Neural cell (in vitro differentiated cells): ENCODE results near the gene ABCC5. TPM values are rescaled to one million over a fixed set of nuclear protein-coding genes. Genes with fewer than 3 reads are reported as not detected.

Experiments
- H2AFZ ChIP-seq: fragments of 200-600, 300-800 bp; sonication (generic), shearing (Covaris generic); 2 replicates; pipeline ENCODE4 v1.6.0; 2014; ENCODE audit warnings: low read depth, mild to moderate bottlenecking, antibody characterized with exemption, low read length, moderate library complexity
- H3F3A ChIP-seq: fragments of 200-600 bp; shearing (Covaris generic); 2 replicates; pipeline ENCODE4 v1.6.1; 2016; ENCODE audit warnings: mild to moderate bottlenecking, moderate library complexity, mixed read lengths, antibody characterized with exemption, low read length; ENCODE audit not compliant: insufficient read depth, poor library complexity, severe bottlenecking
- H3K27ac ChIP-seq: fragments of 200-600, 300-800 bp; sonication (generic), shearing (Covaris generic); 2 replicates; pipeline ENCODE4 v1.5.1; 2014; ENCODE audit warnings: mild to moderate bottlenecking, low read length, moderate library complexity
- H3K27me3 ChIP-seq: fragments of 300-800, 200-600 bp; sonication (generic), shearing (Covaris generic); 2 replicates; pipeline ENCODE4 v1.6.0; 2014; ENCODE audit warnings: mild to moderate bottlenecking, low read depth, low read length, moderate library complexity; ENCODE audit not compliant: insufficient read depth
- H3K36me3 ChIP-seq: fragments of 300-800, 200-600 bp; sonication (generic), shearing (Covaris generic); 2 replicates; pipeline ENCODE4 v1.5.1; 2014; ENCODE audit warnings: mild to moderate bottlenecking, antibody characterized with exemption, low read length, moderate library complexity; ENCODE audit not compliant: insufficient read depth
- H3K4me2 ChIP-seq: fragments of 300-800, 200-600 bp; sonication (generic), shearing (Covaris generic); 2 replicates; pipeline ENCODE4 v1.6.0; 2014; ENCODE audit warnings: mild to moderate bottlenecking, low read length
- H3K4me3 ChIP-seq: fragments of 300-800, 200-600 bp; sonication (generic), shearing (Covaris generic); 2 replicates; pipeline ENCODE4 v1.5.1; 2014; ENCODE audit warnings: mild to moderate bottlenecking, low read length, moderate library complexity
- H3K79me2 ChIP-seq: fragments of 200-600 bp; shearing (Covaris generic); replicated peaks from 2 replicates; pipeline ENCODE4 v1.6.0; 2014; ENCODE audit warnings: mild to moderate bottlenecking, low read length, moderate library complexity; ENCODE audit not compliant: insufficient read depth
- H3K9ac ChIP-seq: fragments of 300-800, 200-600 bp; sonication (generic), shearing (Covaris generic); 2 replicates; pipeline ENCODE4 v1.6.1; 2016; ENCODE audit warnings: mild to moderate bottlenecking, low read length, mixed read lengths
- H3K9me2 ChIP-seq: fragments of 200-600 bp; shearing (Covaris generic); 2 replicates; pipeline ENCODE4 v1.6.1; 2016; ENCODE audit warnings: mild to moderate bottlenecking, low read length, mixed read lengths; ENCODE audit not compliant: insufficient read depth
- H3K9me3 ChIP-seq: fragments of 200-600, 300-800 bp; sonication (generic), shearing (Covaris generic); 2 replicates; pipeline ENCODE4 v1.6.1; 2016; ENCODE audit warnings: mild to moderate bottlenecking, mixed run types, low read length, moderate library complexity, mixed read lengths
- H4K20me1 ChIP-seq: fragments of 200-600 bp; shearing (Covaris generic); 2 replicates; pipeline ENCODE4 v1.6.1; 2016; ENCODE audit warnings: mild to moderate bottlenecking, mixed run types; ENCODE audit not compliant: insufficient read depth
- EP300 ChIP-seq: fragments of 450-650 bp; conservative IDR thresholded peaks from 2 replicates; pipeline ENCODE4 v1.6.1; 2014; ENCODE audit warnings: antibody characterized with exemption, mild to moderate bottlenecking, moderate library complexity; ENCODE audit not compliant: poor library complexity, severe bottlenecking
- EZH2 ChIP-seq: fragments of 200-600, 300-800 bp; shearing (Covaris generic), sonication (generic); IDR thresholded peaks from 2 replicates; pipeline ENCODE4 v1.6.1; 2014; ENCODE audit warnings: antibody characterized with exemption, low read length, borderline replicate concordance, mild to moderate bottlenecking; ENCODE audit not compliant: insufficient read depth, poor library complexity, severe bottlenecking
- MXI1 ChIP-seq: fragments of 450-650 bp; conservative IDR thresholded peaks from 2 replicates; pipeline ENCODE4 v1.6.1; 2014; ENCODE audit warnings: antibody characterized with exemption, mild to moderate bottlenecking; ENCODE audit not compliant: poor library complexity, severe bottlenecking
- POLR2AphosphoS5 ChIP-seq: IDR thresholded peaks from 2 replicates; pipeline ENCODE4 v1.6.1; 2012
- RAD21 ChIP-seq: fragments of 450-650 bp; conservative IDR thresholded peaks from 2 replicates; pipeline ENCODE4 v1.6.1; 2014; ENCODE audit warnings: antibody characterized with exemption, mild to moderate bottlenecking, moderate library complexity
- SMC3 ChIP-seq: fragments of 450-650 bp; conservative IDR thresholded peaks from 2 replicates; pipeline ENCODE4 v1.6.1; 2014; ENCODE audit warnings: antibody characterized with exemption, mild to moderate bottlenecking, moderate library complexity; ENCODE audit not compliant: poor library complexity
- TAF1 ChIP-seq: IDR thresholded peaks from 2 replicates; pipeline ENCODE4 v1.6.1; 2012; ENCODE audit warnings: low read depth
- polyA plus RNA-seq: library from polyadenylated mRNA; depleted of rRNA; stranded (reverse); fragments of >200 nt; gene quantifications from 2 replicates; pipeline ENCODE4 v1.2.3, GENCODE V29; 2014
- TF ChIP-seq, protein P1 (sequence below): IDR thresholded peaks from 2 replicates; pipeline ENCODE4 v1.6.1; 2012; ENCODE audit warnings: borderline replicate concordance
- TF ChIP-seq, protein P2 (sequence below): fragments of 450-650 bp; IDR thresholded peaks from 2 replicates; pipeline ENCODE4 v1.5.1; 2014; ENCODE audit warnings: antibody characterized with exemption, mild to moderate bottlenecking, moderate library complexity; ENCODE audit not compliant: poor library complexity, severe bottlenecking

Gene ABCC5
- polyA plus RNA-seq, 1 donor from 2014 or later = 227 TPM

DNA sequence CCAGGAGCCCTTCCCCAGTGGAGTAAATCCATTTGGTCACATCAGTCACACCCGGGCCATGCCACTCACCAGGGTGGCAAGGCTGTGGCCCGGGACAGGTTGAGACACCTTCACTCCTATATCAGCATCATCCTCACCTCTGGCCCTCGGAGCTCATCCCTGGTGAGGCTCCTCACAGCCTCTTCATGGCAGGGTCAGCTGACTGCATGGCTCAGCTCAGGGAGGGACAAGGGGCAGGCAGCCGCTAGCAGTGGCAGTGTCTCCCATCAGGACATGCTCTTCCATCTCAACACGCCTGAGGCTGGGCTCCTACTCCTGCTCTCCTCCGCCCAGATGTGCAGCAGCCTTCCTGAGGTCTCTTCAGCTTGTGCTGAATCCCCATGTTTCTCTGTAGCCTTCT, 106.6 kb downstream of the ABCC5 start:
- TF ChIP-seq EZH2 (no peak), RAD21 (no peak), MXI1 (no peak), SMC3 (no peak), EP300 (no peak), POLR2AphosphoS5 (no peak), TAF1 (no peak)
- TF ChIP-seq, protein P1, sequence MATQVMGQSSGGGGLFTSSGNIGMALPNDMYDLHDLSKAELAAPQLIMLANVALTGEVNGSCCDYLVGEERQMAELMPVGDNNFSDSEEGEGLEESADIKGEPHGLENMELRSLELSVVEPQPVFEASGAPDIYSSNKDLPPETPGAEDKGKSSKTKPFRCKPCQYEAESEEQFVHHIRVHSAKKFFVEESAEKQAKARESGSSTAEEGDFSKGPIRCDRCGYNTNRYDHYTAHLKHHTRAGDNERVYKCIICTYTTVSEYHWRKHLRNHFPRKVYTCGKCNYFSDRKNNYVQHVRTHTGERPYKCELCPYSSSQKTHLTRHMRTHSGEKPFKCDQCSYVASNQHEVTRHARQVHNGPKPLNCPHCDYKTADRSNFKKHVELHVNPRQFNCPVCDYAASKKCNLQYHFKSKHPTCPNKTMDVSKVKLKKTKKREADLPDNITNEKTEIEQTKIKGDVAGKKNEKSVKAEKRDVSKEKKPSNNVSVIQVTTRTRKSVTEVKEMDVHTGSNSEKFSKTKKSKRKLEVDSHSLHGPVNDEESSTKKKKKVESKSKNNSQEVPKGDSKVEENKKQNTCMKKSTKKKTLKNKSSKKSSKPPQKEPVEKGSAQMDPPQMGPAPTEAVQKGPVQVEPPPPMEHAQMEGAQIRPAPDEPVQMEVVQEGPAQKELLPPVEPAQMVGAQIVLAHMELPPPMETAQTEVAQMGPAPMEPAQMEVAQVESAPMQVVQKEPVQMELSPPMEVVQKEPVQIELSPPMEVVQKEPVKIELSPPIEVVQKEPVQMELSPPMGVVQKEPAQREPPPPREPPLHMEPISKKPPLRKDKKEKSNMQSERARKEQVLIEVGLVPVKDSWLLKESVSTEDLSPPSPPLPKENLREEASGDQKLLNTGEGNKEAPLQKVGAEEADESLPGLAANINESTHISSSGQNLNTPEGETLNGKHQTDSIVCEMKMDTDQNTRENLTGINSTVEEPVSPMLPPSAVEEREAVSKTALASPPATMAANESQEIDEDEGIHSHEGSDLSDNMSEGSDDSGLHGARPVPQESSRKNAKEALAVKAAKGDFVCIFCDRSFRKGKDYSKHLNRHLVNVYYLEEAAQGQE = no peak
- TF ChIP-seq, protein P2, sequence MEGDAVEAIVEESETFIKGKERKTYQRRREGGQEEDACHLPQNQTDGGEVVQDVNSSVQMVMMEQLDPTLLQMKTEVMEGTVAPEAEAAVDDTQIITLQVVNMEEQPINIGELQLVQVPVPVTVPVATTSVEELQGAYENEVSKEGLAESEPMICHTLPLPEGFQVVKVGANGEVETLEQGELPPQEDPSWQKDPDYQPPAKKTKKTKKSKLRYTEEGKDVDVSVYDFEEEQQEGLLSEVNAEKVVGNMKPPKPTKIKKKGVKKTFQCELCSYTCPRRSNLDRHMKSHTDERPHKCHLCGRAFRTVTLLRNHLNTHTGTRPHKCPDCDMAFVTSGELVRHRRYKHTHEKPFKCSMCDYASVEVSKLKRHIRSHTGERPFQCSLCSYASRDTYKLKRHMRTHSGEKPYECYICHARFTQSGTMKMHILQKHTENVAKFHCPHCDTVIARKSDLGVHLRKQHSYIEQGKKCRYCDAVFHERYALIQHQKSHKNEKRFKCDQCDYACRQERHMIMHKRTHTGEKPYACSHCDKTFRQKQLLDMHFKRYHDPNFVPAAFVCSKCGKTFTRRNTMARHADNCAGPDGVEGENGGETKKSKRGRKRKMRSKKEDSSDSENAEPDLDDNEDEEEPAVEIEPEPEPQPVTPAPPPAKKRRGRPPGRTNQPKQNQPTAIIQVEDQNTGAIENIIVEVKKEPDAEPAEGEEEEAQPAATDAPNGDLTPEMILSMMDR = no peak
- Histone ChIP-seq H3K36me3 (no peaks in the 10 kb centered on the region), H3K9me2 (no peaks in the 10 kb centered on the region), H2AFZ (no peak overlapping the region), H3K9me3 (no peaks in the 10 kb centered on the region), H3K27ac (no peak overlapping the region), H3F3A (no peaks in the 10 kb centered on the region), H3K9ac (no peak overlapping the region), H4K20me1 (no peaks in the 10 kb centered on the region), H3K27me3 (no peaks in the 10 kb centered on the region), H3K4me2 (no peak overlapping the region), H3K4me3 (no peak overlapping the region), H3K79me2 (no peaks in the 10 kb centered on the region)

DNA sequence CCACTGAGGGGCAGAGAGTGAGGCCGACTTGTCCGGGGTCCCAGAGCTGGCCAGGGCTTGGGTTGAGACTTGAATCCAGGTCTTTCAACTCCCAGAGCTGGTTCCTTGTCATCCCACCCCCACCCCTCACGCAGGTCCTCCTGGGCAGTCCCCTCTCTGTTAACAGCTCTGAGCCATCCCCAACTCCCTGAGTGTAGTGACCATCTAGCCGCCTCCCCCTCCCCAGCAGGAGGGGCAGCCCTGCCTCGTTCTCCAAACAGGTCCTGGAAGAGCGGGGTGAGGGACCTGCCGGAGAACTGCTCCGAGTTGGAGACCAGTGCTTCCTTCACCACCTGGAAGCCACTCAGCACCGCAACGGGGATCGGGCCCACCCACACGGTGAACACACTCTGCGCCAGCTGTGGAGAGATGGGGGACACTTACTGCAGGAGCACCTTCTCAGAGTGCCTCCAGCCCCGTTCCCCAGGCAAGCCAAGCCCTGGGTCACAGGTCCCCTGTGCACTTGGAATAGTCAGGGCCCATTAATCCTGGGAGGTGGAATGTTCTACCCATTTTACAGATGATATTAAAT, 108.6 kb downstream of the ABCC5 start:
- no peak overlapping the region for H3K27ac ChIP-seq
- H3K4me3 ChIP-seq = no peak overlapping the region
- TF ChIP-seq SMC3 (no peak), TAF1 (no peak), MXI1 (no peak), RAD21 (no peak)
- TF ChIP-seq, protein P1 = no peak
- H3K9me2 ChIP-seq = no peaks in the 10 kb centered on the region
- H3K79me2 ChIP-seq = no peaks in the 10 kb centered on the region
- no peak overlapping the region for H3K9ac ChIP-seq
- H3K9me3 ChIP-seq = no peaks in the 10 kb centered on the region
- no peak overlapping the region for H2AFZ ChIP-seq
- H3F3A ChIP-seq = no peaks in the 10 kb centered on the region
- no peaks in the 10 kb centered on the region for H3K27me3 ChIP-seq
- no peak overlapping the region for H3K4me2 ChIP-seq
- H4K20me1 ChIP-seq = no peaks in the 10 kb centered on the region
- H3K36me3 ChIP-seq = no peaks in the 10 kb centered on the region
